ENCODE results near the gene PCNX2.

The PCNX2 gene

DNA sequence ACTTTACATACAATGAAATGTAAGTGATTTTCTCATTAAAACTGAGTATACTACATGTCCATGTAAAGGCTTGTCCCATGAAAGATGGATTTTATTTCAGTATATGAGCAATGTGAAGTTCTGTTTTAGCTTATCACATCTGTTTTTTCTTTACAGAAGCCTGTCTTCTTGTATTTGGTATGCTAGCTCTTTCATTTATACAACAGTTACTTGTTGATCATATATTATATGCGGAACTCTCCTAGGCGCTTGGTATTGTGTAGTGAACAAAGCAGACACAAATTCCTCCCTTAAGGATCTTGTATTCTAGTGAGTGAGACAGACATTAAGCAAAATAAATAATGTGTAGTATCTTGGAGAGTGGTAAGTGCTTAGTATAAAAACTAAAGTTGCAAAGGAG is 42.6 kb upstream of the PCNX2 start:
- in situ Hi-C loops (cut with HindIII; ENCODE audit: low pct_ligation_motif_present, low sequenced_read_pairs), result no loop called here
- no peaks in the 10 kb centered on the region for H3K36me3 ChIP-seq (replicated peaks)
- no peaks in the 10 kb centered on the region for H3K27me3 ChIP-seq (replicated peaks)
- no peak overlapping the region for H3K4me3 ChIP-seq (ENCODE audit: low read depth, low read length)
- TF ChIP-seq, protein P1, sequence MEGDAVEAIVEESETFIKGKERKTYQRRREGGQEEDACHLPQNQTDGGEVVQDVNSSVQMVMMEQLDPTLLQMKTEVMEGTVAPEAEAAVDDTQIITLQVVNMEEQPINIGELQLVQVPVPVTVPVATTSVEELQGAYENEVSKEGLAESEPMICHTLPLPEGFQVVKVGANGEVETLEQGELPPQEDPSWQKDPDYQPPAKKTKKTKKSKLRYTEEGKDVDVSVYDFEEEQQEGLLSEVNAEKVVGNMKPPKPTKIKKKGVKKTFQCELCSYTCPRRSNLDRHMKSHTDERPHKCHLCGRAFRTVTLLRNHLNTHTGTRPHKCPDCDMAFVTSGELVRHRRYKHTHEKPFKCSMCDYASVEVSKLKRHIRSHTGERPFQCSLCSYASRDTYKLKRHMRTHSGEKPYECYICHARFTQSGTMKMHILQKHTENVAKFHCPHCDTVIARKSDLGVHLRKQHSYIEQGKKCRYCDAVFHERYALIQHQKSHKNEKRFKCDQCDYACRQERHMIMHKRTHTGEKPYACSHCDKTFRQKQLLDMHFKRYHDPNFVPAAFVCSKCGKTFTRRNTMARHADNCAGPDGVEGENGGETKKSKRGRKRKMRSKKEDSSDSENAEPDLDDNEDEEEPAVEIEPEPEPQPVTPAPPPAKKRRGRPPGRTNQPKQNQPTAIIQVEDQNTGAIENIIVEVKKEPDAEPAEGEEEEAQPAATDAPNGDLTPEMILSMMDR (IDR thresholded peaks at IDR 0.05; ENCODE audit: low read depth, low read length, missing control alignments), result no peak
- H3K27ac ChIP-seq, result no peak overlapping the region
- no peak for DNase-seq

DNA sequence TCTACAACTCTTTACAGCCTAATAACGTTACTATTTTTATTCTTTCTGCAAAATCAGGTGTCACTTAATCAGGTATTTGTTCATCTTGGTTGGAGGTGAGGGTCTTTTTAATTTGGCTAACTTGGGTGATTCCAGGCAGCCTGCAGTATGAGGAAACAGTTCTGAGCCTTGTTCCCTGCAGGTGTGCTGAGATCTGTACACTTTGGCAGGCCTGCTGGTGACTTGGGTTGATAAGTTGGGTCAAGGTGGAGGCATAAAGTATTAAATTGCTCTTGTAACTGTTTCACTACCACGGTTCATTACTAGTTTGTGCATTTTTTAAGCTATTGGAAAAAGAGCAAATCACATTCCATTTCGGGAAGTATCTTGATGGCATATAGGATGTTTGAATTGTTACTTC is 42.0 kb upstream of the PCNX2 start:
- no peaks in the 10 kb centered on the region for H3K36me3 ChIP-seq (replicated peaks)
- no peaks in the 10 kb centered on the region for H3K27me3 ChIP-seq (replicated peaks)
- H3K27ac ChIP-seq, result no peak overlapping the region
- no peak for DNase-seq
- no peak overlapping the region for H3K4me3 ChIP-seq (ENCODE audit: low read depth, low read length)
- in situ Hi-C loops (cut with HindIII; ENCODE audit: low pct_ligation_motif_present, low sequenced_read_pairs), result no loop called here
- TF ChIP-seq, protein P1 (IDR thresholded peaks at IDR 0.05; ENCODE audit: low read depth, low read length, missing control alignments), result no peak

DNA sequence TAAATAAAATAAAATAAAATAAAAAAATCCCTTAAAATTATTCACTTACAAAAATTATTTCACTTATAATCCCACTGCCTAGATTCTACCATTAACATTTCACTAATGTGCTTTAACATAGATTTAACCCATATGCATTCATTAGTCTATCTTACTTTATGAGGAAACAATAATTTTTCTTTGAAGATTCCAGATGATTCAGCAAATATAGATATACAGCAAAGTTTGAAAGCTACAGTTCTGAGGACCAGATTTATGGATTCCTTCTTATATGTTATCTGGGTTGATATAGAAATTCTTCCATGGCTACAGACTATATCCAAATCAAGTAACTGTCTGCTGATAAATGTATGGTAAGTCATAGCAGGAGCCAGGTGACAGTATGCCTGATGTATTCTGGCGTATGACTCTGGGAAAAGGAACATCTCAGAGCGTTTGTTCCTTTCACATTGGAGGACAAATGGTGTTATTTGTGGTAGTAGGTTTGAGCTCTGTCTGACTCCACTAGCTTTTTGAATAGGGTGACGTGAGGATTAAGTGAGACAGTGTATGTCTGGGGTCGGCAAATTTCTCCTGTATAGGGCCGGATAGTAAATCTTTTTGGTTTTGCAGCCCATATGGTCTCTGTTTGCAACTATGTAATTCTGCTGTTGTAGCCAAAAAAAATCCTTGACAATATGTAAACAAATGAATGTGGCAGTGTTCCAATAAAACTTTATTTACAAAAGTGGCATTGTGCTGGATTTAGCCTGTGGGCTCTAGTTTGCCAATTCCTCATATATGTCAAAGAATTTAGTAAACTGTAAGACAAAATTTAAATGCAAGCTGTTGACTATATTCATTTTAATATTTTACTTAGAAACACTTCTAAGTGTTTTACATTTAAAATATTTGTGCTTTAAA is 41.3 kb upstream of the PCNX2 start:
- in situ Hi-C loops (cut with HindIII; ENCODE audit: low pct_ligation_motif_present, low sequenced_read_pairs), result no loop called here
- Histone ChIP-seq H3K27me3 (replicated peaks) (no peaks in the 10 kb centered on the region), H3K36me3 (replicated peaks) (no peaks in the 10 kb centered on the region), H3K4me3 (ENCODE audit: low read depth, low read length) (no peak overlapping the region), H3K27ac (no peak overlapping the region)
- no peak for DNase-seq
- TF ChIP-seq, protein P1 (IDR thresholded peaks at IDR 0.05; ENCODE audit: low read depth, low read length, missing control alignments), result no peak

DNA sequence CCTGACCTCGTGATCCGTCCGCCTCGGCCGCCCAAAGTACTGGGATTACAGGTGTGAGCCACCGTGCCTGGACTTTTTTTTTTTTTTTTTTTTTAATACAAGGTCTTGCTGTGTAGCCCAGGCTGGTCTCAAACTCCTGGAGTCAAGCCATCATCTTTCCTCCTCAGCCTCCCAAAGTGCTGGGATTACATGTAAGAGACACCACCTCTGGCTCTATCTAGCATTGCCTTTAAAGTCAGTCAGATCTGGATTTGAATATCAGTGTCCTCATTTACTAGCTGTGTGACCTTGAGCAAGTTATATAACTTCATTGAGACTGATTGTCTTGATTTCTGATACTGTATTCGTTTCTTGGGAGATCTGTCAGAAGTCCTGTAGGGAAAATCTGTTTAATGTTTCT is 38.6 kb upstream of the PCNX2 start:
- H3K27me3 ChIP-seq (replicated peaks), result no peaks in the 10 kb centered on the region
- no peak for DNase-seq
- TF ChIP-seq, protein P1 (IDR thresholded peaks at IDR 0.05; ENCODE audit: low read depth, low read length, missing control alignments), result no peak
- no peak overlapping the region for H3K27ac ChIP-seq
- no peaks in the 10 kb centered on the region for H3K36me3 ChIP-seq (replicated peaks)
- in situ Hi-C loops (cut with HindIII; ENCODE audit: low pct_ligation_motif_present, low sequenced_read_pairs), result no loop called here
- H3K4me3 ChIP-seq (ENCODE audit: low read depth, low read length), result no peak overlapping the region

DNA sequence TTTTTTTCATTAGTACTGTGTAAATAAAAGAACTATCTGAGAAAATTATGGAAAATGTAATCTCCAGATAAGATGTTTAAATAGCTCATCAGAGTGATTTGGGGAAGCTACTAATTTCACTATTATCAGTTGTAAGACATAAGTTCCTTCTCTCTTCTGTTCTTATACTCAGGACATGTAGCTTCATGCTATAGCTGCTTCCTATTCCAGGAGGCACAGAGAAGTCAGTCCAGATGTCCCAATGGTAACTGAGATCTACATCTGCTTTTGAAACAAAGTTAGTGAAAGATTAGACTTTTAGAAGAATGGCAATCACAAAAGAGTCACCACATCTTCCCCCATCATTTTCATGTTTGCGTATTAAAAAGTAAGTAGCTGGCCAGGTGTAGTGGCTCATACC is 37.6 kb upstream of the PCNX2 start:
- TF ChIP-seq, protein P1 (IDR thresholded peaks at IDR 0.05; ENCODE audit: low read depth, low read length, missing control alignments), result no peak
- no peak overlapping the region for H3K4me3 ChIP-seq (ENCODE audit: low read depth, low read length)
- in situ Hi-C loops (cut with HindIII; ENCODE audit: low pct_ligation_motif_present, low sequenced_read_pairs), result no loop called here
- H3K36me3 ChIP-seq (replicated peaks), result no peaks in the 10 kb centered on the region
- peaks cover 4% of the 10 kb centered on the region for H3K27me3 ChIP-seq (replicated peaks)
- no peak overlapping the region for H3K27ac ChIP-seq
- DNase-seq, result no peak
